ENCODE measurements around the gene ZFP42. TPM values are rescaled to one million over a fixed set of nuclear protein-coding genes. Genes with fewer than 3 reads are reported as not detected.

Gene ZFP42
- under 1 TPM in 1 of 2 donors, not detected in 1; 0.26 TPM for total RNA-seq

DNA sequence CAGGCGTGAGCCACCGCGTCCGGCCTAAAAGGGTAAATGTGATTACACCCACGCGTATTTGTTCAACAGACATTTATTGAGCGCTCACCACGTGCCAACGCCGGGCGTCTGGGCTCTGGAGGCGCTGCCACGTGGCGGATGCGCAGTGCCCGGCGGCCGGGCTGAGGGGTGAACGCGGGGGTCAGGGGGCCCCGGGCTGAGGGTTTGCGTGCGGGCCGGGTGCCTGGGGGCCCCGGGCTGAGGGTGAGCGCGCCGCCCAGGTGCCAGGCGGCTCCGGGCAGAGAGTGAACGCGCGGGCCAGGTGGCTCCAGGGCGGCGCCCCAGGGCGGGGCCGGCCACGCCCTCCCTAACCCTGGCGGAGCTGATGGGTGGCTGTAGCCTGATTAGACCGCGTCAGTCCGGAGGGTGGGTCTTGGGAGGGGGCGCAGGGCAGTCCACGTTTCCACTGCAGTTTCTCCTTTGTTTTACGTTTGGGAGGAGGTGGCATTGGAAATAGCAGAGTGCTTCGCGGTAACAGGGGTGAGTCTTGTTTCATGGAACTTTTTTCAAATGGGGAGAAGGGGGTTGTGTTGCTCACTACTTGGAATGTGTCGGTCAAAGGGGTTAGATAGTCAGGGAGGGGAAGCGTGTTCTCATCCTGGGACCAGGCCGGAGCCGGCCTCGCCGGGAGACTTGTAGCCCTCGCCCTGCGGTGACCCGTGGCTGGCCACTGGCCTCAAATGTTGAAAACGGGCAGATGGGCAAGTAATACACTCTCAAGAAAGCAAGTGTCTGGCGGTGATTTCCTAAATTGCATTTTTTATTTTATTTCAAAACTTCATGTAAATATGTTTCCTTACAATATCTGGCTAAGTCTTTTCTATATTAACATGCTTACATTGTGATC is at the start of gene ZFP42:
Gene ZFP42 (plus strand): TSS at position 450 of the 886 bp plus-strand sequence. CDS start 7,037 bp downstream, outside the sequence.
- no peak for DNase-seq (ENCODE audit: low spot score)
- Histone ChIP-seq H3K9me3 (peaks cover 0 to 4% of the 10 kb centered on the region in 2 donors), H3K27ac (no peak within 1 kb of the TSS), H3K4me3 (no peak within 1 kb of the TSS), H3K27me3 (no peaks in the 10 kb centered on the region), H3K4me1 (no peaks in the 10 kb centered on the region), H3K36me3 (no peaks in the 10 kb centered on the region)
- TF ChIP-seq, protein P1, sequence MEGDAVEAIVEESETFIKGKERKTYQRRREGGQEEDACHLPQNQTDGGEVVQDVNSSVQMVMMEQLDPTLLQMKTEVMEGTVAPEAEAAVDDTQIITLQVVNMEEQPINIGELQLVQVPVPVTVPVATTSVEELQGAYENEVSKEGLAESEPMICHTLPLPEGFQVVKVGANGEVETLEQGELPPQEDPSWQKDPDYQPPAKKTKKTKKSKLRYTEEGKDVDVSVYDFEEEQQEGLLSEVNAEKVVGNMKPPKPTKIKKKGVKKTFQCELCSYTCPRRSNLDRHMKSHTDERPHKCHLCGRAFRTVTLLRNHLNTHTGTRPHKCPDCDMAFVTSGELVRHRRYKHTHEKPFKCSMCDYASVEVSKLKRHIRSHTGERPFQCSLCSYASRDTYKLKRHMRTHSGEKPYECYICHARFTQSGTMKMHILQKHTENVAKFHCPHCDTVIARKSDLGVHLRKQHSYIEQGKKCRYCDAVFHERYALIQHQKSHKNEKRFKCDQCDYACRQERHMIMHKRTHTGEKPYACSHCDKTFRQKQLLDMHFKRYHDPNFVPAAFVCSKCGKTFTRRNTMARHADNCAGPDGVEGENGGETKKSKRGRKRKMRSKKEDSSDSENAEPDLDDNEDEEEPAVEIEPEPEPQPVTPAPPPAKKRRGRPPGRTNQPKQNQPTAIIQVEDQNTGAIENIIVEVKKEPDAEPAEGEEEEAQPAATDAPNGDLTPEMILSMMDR (IDR thresholded peaks at IDR 0.05): no peak

DNA sequence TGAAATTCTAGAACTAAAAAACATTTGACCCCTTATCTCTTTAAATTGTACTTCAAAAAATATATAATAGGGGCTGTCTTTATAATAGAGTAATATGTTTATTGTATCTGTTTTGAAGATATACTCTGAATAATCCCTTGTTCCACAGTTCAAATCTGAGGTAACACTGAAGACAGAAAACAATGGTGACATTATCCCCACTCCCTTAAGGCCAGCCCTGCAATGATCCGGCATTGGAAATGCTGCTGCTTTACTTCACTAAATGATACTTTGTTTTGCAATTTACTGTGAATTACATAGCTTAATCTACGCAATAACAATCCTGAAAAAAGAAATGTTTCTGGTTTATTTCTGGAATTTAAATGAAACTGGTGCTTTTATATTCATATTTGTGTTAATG is 34.4 kb upstream of the ZFP42 start:
- Histone ChIP-seq H3K27me3 (no peaks in the 10 kb centered on the region), H3K27ac (no peak overlapping the region)

DNA sequence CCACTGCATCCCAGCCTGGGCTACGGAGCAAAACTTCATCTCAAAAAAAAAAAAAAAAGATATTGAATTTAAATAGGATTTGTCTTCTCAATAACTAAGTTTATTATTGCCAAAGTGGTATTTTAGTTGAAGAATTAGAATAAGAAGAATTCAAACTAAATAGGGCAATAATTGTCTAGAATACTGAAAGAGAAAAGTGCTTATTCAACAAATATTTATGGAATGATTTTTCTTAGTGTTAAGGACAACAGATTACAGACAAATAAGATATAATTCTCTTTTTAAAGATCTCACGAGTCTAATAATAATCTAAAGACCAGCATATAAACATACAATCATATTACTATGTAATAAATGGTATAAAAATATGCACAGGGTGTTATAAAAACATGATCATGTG is 33.6 kb upstream of the ZFP42 start:
- TF ChIP-seq, protein P1 (IDR thresholded peaks at IDR 0.05): no peak

More for the DNA sequence above, 34.4 kb upstream of the ZFP42 start:
- TF ChIP-seq, protein P1 (IDR thresholded peaks at IDR 0.05): no peak
- Histone ChIP-seq H3K4me1 (no peaks in the 10 kb centered on the region), H3K36me3 (no peaks in the 10 kb centered on the region), H3K9me3 (no peaks in the 10 kb centered on the region), H3K4me3 (no peak overlapping the region)
- no peak for DNase-seq (ENCODE audit: low spot score)

DNA sequence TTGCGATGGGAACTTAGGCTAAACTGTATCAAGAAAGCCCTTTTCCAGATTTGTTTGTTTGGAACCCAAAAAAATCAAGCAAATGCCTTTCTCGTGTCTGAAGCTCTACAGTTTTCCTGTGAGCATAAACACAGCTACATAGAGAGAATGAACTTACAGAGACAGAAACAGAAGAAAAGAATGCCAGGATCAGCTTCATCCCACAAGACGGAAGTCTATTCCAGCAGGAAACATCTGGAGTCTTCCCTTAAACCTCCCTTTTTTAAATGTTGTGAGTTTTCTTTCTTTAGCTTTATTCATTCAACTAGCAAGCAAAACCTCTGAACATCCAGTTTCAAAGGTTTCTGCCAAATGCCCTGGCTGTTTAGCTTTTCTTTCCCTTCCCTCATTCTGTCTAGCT is 32.6 kb upstream of the ZFP42 start:
- no peak overlapping the region for H3K4me3 ChIP-seq

More for the DNA sequence above, 33.6 kb upstream of the ZFP42 start:
- Histone ChIP-seq H3K4me3 (no peak overlapping the region), H3K27ac (no peak overlapping the region), H3K36me3 (no peaks in the 10 kb centered on the region), H3K27me3 (no peaks in the 10 kb centered on the region), H3K4me1 (no peaks in the 10 kb centered on the region), H3K9me3 (no peaks in the 10 kb centered on the region)
- DNase-seq (ENCODE audit: low spot score): no peak

DNA sequence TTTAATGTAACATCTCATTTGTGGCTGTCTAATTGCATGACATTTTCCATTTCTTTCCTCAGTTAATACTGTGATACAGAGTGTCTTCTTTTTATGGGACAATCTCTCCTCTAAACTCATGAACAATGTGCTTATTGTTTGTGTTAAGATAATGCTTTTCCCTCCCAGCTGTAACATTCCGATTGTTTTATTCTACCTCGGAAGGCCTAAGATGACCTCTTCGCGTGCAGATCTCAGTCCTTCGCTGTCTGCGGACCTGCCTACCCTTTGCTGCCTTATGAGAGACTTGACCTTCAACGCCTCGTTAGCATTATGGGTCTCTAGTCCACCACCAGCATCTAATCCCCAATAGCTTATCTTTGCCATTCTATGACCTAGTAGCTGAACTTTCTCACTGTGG is 29.8 kb upstream of the ZFP42 start:
- H3K9me3 ChIP-seq: no peaks in the 10 kb centered on the region
- no peaks in the 10 kb centered on the region for H3K27me3 ChIP-seq
- H3K27ac ChIP-seq: no peak overlapping the region
- H3K4me1 ChIP-seq: no peaks in the 10 kb centered on the region
- no peak overlapping the region for H3K4me3 ChIP-seq
- TF ChIP-seq, protein P1 (IDR thresholded peaks at IDR 0.05): no peak
- H3K36me3 ChIP-seq: no peaks in the 10 kb centered on the region
- no peak for DNase-seq (ENCODE audit: low spot score)

More for the DNA sequence above, 32.6 kb upstream of the ZFP42 start:
- Histone ChIP-seq H3K36me3 (no peaks in the 10 kb centered on the region), H3K27ac (no peak overlapping the region), H3K9me3 (no peaks in the 10 kb centered on the region), H3K4me1 (no peaks in the 10 kb centered on the region), H3K27me3 (no peaks in the 10 kb centered on the region)
- no peak for DNase-seq (ENCODE audit: low spot score)
- TF ChIP-seq, protein P1 (IDR thresholded peaks at IDR 0.05): no peak
